Measurements from ENCODE around the gene LPIN2.

DNA sequence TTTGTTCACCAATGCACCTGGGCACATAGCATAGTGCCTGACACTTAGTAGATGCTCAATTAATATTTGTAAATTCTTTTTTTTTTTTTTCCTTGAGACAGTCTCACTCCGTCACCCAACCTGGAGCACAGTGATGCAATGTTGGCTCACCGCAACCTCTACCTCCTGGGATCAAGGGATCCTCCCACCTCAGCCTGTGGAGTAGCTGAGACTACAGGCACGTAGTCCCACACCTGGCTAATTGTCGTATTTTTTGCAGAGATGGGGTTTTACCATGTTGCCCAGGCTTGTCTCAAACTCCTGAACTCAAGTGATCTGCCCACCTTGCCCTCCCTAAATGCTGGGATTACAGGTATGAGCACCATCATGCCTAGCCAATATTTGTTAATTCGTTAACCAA lies 23.2 kb upstream of the LPIN2 start:
- TF ChIP-seq, protein P1, sequence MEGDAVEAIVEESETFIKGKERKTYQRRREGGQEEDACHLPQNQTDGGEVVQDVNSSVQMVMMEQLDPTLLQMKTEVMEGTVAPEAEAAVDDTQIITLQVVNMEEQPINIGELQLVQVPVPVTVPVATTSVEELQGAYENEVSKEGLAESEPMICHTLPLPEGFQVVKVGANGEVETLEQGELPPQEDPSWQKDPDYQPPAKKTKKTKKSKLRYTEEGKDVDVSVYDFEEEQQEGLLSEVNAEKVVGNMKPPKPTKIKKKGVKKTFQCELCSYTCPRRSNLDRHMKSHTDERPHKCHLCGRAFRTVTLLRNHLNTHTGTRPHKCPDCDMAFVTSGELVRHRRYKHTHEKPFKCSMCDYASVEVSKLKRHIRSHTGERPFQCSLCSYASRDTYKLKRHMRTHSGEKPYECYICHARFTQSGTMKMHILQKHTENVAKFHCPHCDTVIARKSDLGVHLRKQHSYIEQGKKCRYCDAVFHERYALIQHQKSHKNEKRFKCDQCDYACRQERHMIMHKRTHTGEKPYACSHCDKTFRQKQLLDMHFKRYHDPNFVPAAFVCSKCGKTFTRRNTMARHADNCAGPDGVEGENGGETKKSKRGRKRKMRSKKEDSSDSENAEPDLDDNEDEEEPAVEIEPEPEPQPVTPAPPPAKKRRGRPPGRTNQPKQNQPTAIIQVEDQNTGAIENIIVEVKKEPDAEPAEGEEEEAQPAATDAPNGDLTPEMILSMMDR (IDR thresholded peaks at IDR 0.05), result no peak
- TF ChIP-seq POLR2A (IDR thresholded peaks at IDR 0.05), result no peak
- TF ChIP-seq POLR2AphosphoS5 (IDR thresholded peaks at IDR 0.05), result no peak
